Heart left ventricle (tissue), 16 donors: ENCODE measurements around the gene TBKBP1. TPM values are rescaled to one million over a fixed set of nuclear protein-coding genes. Genes with fewer than 3 reads are reported as not detected.
"Not testable (repeated sequence)": the region's sequence is repeated elsewhere in the genome, so short reads cannot be mapped to it uniquely, and the experiment has no call there.

Experiments used
- ATAC-seq, 4 donors: fragments of 200-7000 bp; cut with Tn5 transposase; one replicate each; pipeline ENCODE4 v1.9.1; 2020 to 2022; ENCODE audit warnings: moderate library complexity in 4 of 4, mild to moderate bottlenecking in 3 of 4, moderate number of reproducible peaks in 1 of 4
- DNase-seq, 5 donors: peaks; one replicate each; pipeline ENCODE4 v3.0.0-alpha.2; 2020
- H3K27ac ChIP-seq, 12 donors: fragments of 200-600 bp; sonication (generic) in 4 of 12; one replicate each; pipeline versions ENCODE4 v1.5.0 to v1.8.0; 2016 to 2022; ENCODE audit warnings: mild to moderate bottlenecking in 2 of 12
- H3K27me3 ChIP-seq, 9 donors: fragments of 200-600 bp; sonication (generic) in 2 of 9; one replicate each; pipeline versions ENCODE4 v1.5.1 to v1.8.0; 2016 to 2022; ENCODE audit warnings: mild to moderate bottlenecking in 3 of 9
- H3K36me3 ChIP-seq, 9 donors: fragments of 200-600 bp; sonication (generic) in 2 of 9; one replicate each; pipeline versions ENCODE4 v1.5.0 to v1.8.0; 2018 to 2022; ENCODE audit warnings: mild to moderate bottlenecking in 2 of 9
- H3K4me1 ChIP-seq, 12 donors: fragments of 200-600 bp; sonication (generic) in 4 of 12; one replicate each; pipeline versions ENCODE4 v1.5.0 to v1.8.0; 2016 to 2022; ENCODE audit warnings: mild to moderate bottlenecking in 3 of 12
- H3K4me3 ChIP-seq, 12 donors: fragments of 200-600 bp; sonication (generic) in 4 of 12; one replicate each; pipeline versions ENCODE4 v1.5.0 to v1.8.0; 2017 to 2022; ENCODE audit warnings: mild to moderate bottlenecking in 9 of 12, moderate library complexity in 4 of 12
- H3K9me3 ChIP-seq, 12 donors: fragments of 200-600 bp; sonication (generic) in 4 of 12; one replicate each; pipeline versions ENCODE4 v1.5.0 to v1.8.0; 2016 to 2022; ENCODE audit warnings: mild to moderate bottlenecking in 1 of 12
- CTCF ChIP-seq, 12 donors: fragments of 200-600 bp; sonication (generic) in 4 of 12; IDR thresholded peaks; one replicate each; pipeline versions ENCODE4 v1.5.0 to v1.8.0; 2018 to 2022; ENCODE audit warnings: antibody characterized with exemption in 12 of 12, mild to moderate bottlenecking in 5 of 12
- POLR2A ChIP-seq, 2 donors: fragments of 450-650 bp; IDR thresholded peaks; one replicate each; pipeline ENCODE4 v1.6.1; 2017; ENCODE audit warnings: antibody characterized with exemption in 2 of 2, mild to moderate bottlenecking in 2 of 2, moderate library complexity in 2 of 2
- WGBS, 4 donors: extraction: QIAGEN DNeasy Blood & Tissue Kit in 2 of 4; methylation state at CpG; one replicate each; pipeline versions ENCODE4 v1.1.5 to v1.1.7; 2013 to 2018; 5-methylcytosine and 5-hydroxymethylcytosine counted together
- intact Hi-C, 10 donors: fragments of 100-400 bp; cut with DNase I; formaldehyde crosslinking; loops; one replicate each; pipeline versions ENCODE4 v1.11.1 to v1.14.2; 2022
- polyA plus RNA-seq, 2 donors: library from polyadenylated mRNA; stranded (reverse); fragments of 200-250 nt; gene quantifications; one replicate each; pipeline ENCODE4 v1.2.3, GENCODE V29; 2013
- total RNA-seq, 9 donors: library from RNA; depleted of rRNA in 2 of 9; stranded (reverse); fragments of >200 nt in 2 of 9; fragmentation: NEBNext Ultra II Directional in 3 of 9; extraction: Animal tissue kit (Norgen Biotek cat#: 25700) in 3 of 9; gene quantifications; one replicate each; pipeline versions ENCODE4 v1.1.0 to v1.2.4, GENCODE V29; 2016 to 2023
- donor health status: ischemic (EF 13 %, LVEDD 7.1; RV severe dilation, severe dysfunction).
- donor health status: healthy with polysubstance abuse.
- donor health status: DM: no; HTN: yes; CAD: no.
- donor health status: DM: no; HTN: no; CAD: no.
- donor health status: ischemic (EF 25% LVEDD 6.9; RV normal size, moderate dysfunction).
- donor health status: ischemic (EF 25% LVEDD 5.7; RV mildly dilated, moderate dysfunction).
- donor health status: healthy.
- donor health status: DM: yes; HTN: yes; CAD: no.
- donor health status: ischemic (EF 35%, LVEDD 5.7; RV mildly dilated, moderate dysfunction).
- donor health status: nonischemic (EF 11% LVEDD 7.7; RV severe dilation, severe dysfunction).
- donor health status: DM: yes; HTN: yes; CAD: no.
- donor health status: PGD.
- donor health status: ischemic (EF 29% LVEDD 5.4; RV normal size, mild dysfunction).
- donor health status: nonischemic (EF 23%, LVEDD 6.1; RV moderate dilation, normal function).

The TBKBP1 gene
- total and polyA plus RNA-seq, 11 donors, result 11.3 to 24.8 (median 13.4) TPM

GRCh38 chr17:47739150-47739549 is 45.2 kb downstream of the TBKBP1 start:
- Histone ChIP-seq H3K4me3 (no peak overlapping the region), H3K27me3 (peaks cover 0 to 38% (median 15%) of the 10 kb centered on the region in 9 donors), H3K4me1 (peaks cover 0 to 9% (median 0%) of the 10 kb centered on the region in 12 donors), H3K27ac (no peak overlapping the region), H3K9me3 (no peaks in the 10 kb centered on the region), H3K36me3 (no peaks in the 10 kb centered on the region)
- intact Hi-C loops, result loop anchor here in 1 of 10 donors (10.0 kb wide), 1 partner anchor 74 kb away; no protein-coding TSS in a partner anchor
- ATAC-seq (no peak), DNase-seq (no peak)
- TF ChIP-seq POLR2A (IDR thresholded peaks at IDR 0.05) (no peak), CTCF (IDR thresholded peaks at IDR 0.05) (no peak)
- 69 to 84% (median 80%) methylated on average over 8 of the region's 8 CpGs for WGBS, 4 donors

DNA sequence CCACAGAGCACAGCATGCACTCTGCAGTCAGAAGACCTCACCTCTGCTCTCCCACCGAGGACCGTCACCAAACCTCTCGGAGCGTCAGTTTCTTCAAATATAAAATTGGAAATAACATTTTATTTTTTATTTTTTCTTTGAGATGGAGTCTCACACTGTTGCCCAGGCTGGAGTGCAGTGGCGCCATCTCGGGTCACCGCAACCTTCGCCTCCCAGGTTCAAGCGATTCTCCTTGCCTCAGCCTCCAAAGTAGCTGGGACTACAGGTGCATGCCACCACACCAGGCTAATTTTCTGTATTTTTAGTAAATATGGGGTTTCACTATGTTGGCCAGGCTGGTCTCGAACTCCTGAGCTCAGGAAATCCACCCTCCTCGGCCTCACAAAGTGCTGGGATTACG is 46.0 kb downstream of the TBKBP1 start:
- not testable (repeated sequence) for H3K4me1 ChIP-seq, H3K27ac ChIP-seq, H3K4me3 ChIP-seq, H3K9me3 ChIP-seq, DNase-seq, ATAC-seq, H3K36me3 ChIP-seq
- intact Hi-C loops, result loop anchor here in 1 of 10 donors (10.0 kb wide), 1 partner anchor 75 kb away; no protein-coding TSS in a partner anchor
- H3K27me3 ChIP-seq, result peaks cover 4 to 41% (median 16%) of the 10 kb centered on the region in 9 donors
- 83 to 89% (median 87%) methylated on average over 12 of the region's 12 CpGs for WGBS, 4 donors

- H3K9me3 ChIP-seq, result no peaks in the 10 kb centered on the region
- no peak for TF ChIP-seq CTCF (IDR thresholded peaks at IDR 0.05)
- no peak for TF ChIP-seq POLR2A (IDR thresholded peaks at IDR 0.05)
- H3K27me3 ChIP-seq, result peaks cover 4 to 43% (median 23%) of the 10 kb centered on the region in 9 donors
- ATAC-seq, result no peak
- no peak for DNase-seq
- H3K4me1 ChIP-seq, result peaks cover 0 to 9% (median 0%) of the 10 kb centered on the region in 12 donors
- peak overlapping the region in 1 of 12 donors; percentile 1 for H3K4me3 ChIP-seq
- intact Hi-C loops, result no loop called here
- WGBS, 4 donors, result 82 to 87% (median 84%) methylated on average over 11 of the region's 11 CpGs
- H3K36me3 ChIP-seq, result no peaks in the 10 kb centered on the region
- no peak overlapping the region for H3K27ac ChIP-seq
Measured at GRCh38 chr17:47741109-47741792, 47.3 kb downstream of the TBKBP1 start.

GRCh38 chr17:47741793-47742145 is 47.8 kb downstream of the TBKBP1 start:
- Histone ChIP-seq H3K36me3 (no peaks in the 10 kb centered on the region), H3K4me3 (peak overlapping the region in 1 of 12 donors; percentile 1), H3K4me1 (peaks cover 0 to 9% (median 0%) of the 10 kb centered on the region in 12 donors), H3K27ac (no peak overlapping the region), H3K9me3 (no peaks in the 10 kb centered on the region), H3K27me3 (peaks cover 4 to 48% (median 24%) of the 10 kb centered on the region in 9 donors)
- no peak for DNase-seq
- intact Hi-C loops, result no loop called here
- no peak for ATAC-seq
- 80 to 89% (median 84%) methylated on average over 9 of the region's 9 CpGs for WGBS, 4 donors
- no peak for TF ChIP-seq POLR2A (IDR thresholded peaks at IDR 0.05)
- TF ChIP-seq CTCF (IDR thresholded peaks at IDR 0.05), result no peak
